GM20000 (cell line): ENCODE measurements around the gene PRKACA.

Experiments used
- DNase-seq: peaks from one replicate; pipeline ENCODE4 v3.0.0; 2012; ENCODE audit warnings: low spot score
- CTCF ChIP-seq: IDR thresholded peaks from 2 replicates; pipeline ENCODE4 v1.5.1; 2012; ENCODE audit warnings: mild to moderate bottlenecking, control low read depth; ENCODE audit errors: extremely low read depth, missing control alignments

Gene PRKACA

GRCh38 chr19:14096272-14096992 is 21.1 kb downstream of the PRKACA start:
- DNase-seq = no peak
- TF ChIP-seq CTCF = no peak

GRCh38 chr19:14094854-14095253 is 22.7 kb downstream of the PRKACA start:
- TF ChIP-seq CTCF = no peak
- DNase-seq = no peak

DNA sequence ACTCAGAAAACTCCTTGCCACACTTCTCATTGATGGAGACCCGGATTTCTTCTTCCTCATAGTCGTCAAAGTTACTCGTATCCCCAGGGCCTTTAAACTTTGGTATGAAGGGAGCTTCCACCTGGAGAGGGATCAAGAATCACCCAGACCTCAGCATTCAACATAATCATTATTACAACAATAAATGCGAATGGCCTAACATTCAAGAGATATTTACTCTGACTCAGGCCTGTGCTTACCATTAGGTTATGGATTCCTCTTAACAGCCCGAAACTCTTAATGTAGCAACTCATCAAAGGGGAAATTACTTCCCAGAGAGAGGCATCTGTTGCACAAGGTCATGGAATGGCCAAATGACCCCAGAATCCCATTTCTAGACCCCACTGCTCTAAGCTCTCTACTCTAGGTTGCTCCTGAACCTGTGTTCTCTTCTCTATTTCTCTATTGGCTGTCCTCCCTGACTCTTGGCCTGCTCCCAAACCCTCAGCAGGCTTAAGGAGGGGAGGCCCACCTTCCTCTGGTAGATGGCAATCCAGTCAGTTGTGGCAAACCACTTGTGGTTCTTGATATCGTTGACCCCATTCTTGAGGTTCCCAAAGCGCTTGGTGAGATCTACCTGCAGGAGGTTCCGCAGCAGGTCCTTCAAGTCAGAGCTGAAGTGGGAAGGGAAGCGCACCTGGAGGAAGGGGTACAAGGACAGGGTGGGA is 24.3 kb downstream of the PRKACA start:
- no peak for TF ChIP-seq CTCF
- no peak for DNase-seq

GRCh38 chr19:14091813-14092462 is 25.6 kb downstream of the PRKACA start:
- peak; percentile 80 for DNase-seq
- no peak for TF ChIP-seq CTCF

- no peak for TF ChIP-seq CTCF
Measured at GRCh38 chr19:14091081-14091812, 26.3 kb downstream of the PRKACA start.

GRCh38 chr19:14090509-14091080 is 27.0 kb downstream of the PRKACA start, which contains the start of gene SAMD1:
Gene SAMD1, minus strand, starts transcription at chr19:14090751.
- DNase-seq = peak; percentile 96
- no peak for TF ChIP-seq CTCF

More at GRCh38 chr19:14091081-14091812, 26.3 kb downstream of the PRKACA start:
- DNase-seq = peak; percentile 97
